Adrenal gland (tissue), 5 donors: Measurements from ENCODE around the gene RIPPLY1.

Experiments used
- CTCF ChIP-seq, 6 experiments: fragments of 450-650 bp in 4 of 6; fragments of 200-600 bp in 2 of 6; sonication (generic) in 1 of 6; IDR thresholded peaks; 1 replicate in 5 of 6; 2 replicates in 1 of 6; pipeline versions ENCODE4 v1.5.1 to v1.8.0; 2016 to 2021; ENCODE audit warnings: antibody characterized with exemption in 6 of 6, mild to moderate bottlenecking in 2 of 6, moderate library complexity in 1 of 6
- POLR2A ChIP-seq, 2 donors: fragments of 450-650 bp; IDR thresholded peaks; one replicate each; pipeline ENCODE4 v1.6.1; 2017; ENCODE audit warnings: antibody characterized with exemption in 2 of 2, mild to moderate bottlenecking in 2 of 2, moderate library complexity in 1 of 2
- donor health status: DM: no; HTN: no; CAD: no.

DNA sequence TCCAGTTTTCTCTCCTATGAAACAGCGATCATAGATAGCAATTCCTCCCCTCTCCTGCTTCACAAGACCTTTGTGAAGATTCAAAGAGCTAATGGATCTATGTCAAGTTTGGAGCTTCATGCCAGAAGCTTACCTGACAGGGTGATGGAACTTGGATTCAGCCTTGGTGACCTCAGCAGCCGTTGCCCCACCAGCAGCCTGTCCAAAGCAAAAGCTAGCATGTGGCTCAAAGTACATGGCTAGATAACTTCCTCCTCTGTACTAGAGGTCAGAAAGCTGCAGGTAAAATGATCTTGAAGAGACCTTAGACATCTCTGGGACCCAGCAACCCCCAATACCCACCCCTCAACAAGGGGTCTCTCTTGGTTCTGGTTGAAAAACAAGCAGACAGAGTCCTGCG, 1.8 kb downstream of the RIPPLY1 start:
- TF ChIP-seq CTCF (IDR thresholded peaks at IDR 0.05) = no peak
- no peak for TF ChIP-seq POLR2A (IDR thresholded peaks at IDR 0.05)
